GM21576 (cell line): ENCODE results near the gene TLE6.
"Not testable (repeated sequence)": the region's sequence is repeated elsewhere in the genome, so short reads cannot be mapped to it uniquely, and the experiment has no call there.

Source experiments
- ATAC-seq: cut with Tn5 transposase; IDR thresholded peaks from one replicate; pipeline ENCODE4 v1.9.1; 2021; ENCODE audit warnings: mild to moderate bottlenecking, moderate library complexity; ENCODE audit not compliant: unreplicated experiment

Gene TLE6

DNA sequence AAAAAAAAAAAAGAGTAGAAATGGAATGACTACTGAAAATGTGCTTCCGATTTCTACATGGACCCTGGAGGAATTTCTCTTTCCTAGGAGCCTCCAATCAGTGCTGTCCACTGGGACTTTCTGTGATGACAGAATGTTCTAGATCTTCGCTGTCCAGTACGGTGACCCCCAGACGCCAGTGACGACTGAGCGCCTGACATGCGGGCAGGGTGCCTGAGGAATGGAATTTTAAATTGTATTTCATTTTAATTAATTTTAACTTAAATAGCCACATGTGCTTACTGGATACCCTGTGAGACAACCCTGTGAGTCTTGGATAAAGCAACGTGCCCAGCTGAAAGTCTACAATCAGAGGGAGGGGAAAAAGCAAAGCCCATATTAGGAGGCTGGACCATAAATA lies 4.1 kb upstream of the TLE6 start:
- ATAC-seq = no peak

DNA sequence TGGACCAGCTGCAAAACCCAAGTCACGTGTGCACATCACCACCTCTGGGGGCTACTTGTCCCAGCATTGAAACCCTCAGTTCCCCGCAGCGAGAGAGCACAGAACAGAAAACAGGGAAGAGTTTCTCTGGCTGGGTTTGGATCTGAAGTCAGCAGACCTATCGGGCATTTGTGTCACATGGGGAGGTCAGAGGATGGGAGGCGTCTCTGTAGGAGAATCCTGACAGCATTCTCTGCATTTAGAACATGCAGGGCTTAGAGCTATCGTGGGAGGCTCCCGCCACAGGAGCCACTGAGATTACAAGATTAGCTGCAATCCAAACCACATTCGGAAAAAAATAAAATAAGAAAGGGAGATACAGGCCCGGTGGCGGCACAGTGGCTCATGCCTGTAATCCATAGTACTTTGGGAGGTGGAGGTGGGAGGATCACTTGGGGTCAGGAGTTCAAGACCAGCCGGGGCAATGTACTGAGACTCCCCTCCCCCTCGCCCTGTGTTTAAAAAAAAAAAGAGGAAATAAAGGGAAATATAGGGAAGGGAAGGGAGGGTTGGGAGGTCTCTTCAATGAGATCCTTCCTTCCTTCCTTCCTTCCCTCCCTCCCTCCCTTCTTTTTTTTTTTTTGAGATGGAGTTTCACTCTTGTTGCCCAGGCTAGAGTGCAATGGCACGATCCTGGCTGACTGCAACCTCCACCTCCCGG lies 2.9 kb upstream of the TLE6 start:
- no peak for ATAC-seq

DNA sequence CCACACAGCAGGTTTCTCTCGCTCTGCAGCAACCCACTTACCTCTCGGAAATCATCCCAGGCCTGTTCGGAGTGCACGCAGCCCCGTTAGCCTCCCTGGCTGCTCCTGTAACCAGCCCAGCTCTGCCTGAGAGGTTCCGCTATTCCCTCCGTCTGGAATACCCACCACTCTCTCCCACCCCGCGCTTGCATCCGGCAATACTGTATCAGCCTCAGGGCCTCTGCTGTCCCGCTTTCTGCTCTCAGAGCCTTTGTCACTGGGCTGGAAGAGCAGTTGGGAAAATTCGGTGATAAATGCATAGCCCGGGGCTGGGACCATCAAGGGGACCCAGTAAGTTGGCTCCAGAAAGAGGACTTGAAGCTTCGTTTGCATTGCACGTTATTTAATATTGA lies 759 bp upstream of the TLE6 start:
- no peak for ATAC-seq

DNA sequence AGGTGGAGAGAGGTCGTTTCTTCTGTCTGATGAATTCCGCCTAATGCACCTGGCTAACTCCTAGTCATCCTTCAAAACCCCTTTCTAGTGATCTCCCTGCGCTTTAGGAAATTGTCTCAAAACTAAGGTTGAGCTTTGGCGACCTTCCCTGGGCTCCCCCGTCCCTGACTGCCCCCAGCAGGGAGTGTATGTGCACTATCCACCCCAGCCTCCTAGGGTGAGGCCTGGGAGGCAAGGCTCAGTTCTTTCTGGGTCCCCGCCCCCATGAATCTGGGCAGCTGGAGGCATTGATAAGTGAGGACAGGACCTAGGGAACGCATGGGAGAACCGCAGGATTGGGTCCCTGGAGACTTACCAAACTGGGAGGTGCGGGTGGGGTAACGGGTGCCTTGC lies 378 bp downstream of the TLE6 start:
- no peak for ATAC-seq

DNA sequence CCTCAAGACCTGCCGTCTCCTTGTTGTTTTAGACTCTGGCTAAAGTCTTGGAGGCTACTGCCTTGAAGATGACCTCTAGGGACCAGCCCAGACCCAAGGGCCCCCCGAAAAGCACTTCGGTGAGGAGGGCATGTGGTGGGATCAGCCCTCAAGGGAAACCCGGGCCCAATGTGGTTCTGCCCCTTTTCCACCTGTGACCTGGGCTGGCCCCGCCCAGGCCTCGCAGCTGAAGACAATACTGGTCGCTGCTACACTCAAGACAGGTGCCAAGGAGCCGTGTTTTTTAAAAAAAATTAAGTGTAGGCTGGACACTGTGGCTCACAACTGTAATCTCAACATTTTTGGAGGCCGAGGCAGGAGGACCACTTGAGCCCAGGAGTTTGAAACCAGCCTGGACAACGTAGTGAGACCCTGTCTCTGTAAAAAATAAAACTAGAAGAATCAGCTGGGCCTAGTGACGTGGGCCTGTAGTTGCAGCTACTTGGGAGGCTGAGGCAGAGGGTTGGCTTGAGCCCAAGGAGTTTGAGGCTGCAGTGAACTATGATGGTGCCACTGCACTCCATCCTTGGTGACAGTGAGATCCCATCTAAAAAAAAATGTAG lies 903 bp downstream of the TLE6 start:
- no peak for ATAC-seq

DNA sequence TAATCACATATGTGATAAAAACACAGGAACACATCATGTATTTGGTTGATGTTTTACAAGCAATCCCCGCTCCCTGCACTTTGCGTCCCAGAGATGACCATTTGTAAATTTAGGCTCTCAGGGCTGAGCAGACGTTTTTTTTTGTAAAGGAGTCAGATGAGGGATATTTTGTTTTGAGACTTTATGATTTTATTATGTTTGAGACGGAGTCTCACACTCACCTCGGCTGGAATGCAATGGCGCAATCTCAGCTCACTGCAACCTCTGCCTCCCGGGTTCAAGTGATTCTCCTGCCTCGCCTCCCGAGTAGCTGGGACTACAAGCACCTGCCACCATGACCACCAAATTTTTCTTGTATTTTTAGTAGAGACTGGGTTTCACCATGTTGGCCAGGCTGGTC lies 1.4 kb downstream of the TLE6 start:
- ATAC-seq = no peak

DNA sequence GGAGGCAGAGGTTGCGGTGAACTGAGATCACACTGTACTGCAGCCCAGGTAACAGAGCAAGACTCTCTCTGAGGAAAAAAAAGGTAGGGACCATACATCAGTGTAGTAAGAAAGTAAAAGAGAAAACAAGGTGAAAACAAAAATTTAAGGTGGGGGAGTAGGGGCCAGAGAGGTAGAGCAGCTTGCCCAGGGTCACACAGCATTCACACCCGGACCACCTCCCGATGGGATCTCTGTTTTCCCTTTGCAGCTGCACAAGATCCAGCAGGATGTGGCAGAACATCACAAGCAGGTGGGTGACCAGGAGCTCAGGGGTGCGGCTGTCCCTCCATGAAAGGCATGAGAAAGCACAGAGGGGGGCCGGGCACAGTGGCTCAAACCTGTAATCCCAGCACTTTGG lies 4.5 kb downstream of the TLE6 start:
- ATAC-seq = no peak

DNA sequence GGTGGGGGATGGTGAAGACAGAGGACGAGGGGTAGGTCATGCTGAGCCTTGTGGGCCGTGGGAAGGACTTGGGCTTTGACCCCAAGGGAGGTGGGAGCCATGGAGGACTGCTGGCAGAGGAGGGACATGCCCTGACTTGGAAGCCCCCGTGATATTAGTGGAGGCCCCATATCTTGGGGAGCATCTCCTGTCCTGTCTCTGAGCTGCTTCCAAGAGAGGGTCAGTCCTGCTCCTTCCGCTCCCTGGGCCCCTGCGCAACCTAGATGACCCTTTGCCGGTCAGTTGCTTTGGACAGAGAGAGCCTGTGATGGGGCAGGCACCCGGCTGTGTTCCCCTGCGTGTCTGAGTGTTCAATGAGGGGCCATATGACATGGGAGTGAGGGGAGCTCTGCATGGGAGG lies 5.2 kb downstream of the TLE6 start:
- ATAC-seq = no peak

DNA sequence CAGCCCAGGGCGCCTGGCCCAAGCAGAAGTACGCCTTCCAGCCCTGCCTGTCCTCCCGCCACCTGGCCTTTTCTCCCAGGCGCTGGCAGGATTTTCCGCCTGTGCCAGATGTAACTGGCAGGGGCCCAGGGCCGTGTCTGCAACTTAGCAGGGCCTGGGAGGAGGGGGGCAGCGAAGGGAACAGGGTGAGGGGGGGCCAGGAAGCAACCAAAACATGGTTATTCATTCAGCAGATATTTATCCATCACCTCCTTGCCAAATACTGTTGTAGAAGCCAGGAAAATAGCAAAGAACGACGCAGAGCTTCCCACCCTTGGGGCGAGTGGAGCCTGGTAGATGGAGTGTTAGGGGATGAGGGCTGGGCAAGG lies 5.6 kb downstream of the TLE6 start:
- ATAC-seq = no peak

DNA sequence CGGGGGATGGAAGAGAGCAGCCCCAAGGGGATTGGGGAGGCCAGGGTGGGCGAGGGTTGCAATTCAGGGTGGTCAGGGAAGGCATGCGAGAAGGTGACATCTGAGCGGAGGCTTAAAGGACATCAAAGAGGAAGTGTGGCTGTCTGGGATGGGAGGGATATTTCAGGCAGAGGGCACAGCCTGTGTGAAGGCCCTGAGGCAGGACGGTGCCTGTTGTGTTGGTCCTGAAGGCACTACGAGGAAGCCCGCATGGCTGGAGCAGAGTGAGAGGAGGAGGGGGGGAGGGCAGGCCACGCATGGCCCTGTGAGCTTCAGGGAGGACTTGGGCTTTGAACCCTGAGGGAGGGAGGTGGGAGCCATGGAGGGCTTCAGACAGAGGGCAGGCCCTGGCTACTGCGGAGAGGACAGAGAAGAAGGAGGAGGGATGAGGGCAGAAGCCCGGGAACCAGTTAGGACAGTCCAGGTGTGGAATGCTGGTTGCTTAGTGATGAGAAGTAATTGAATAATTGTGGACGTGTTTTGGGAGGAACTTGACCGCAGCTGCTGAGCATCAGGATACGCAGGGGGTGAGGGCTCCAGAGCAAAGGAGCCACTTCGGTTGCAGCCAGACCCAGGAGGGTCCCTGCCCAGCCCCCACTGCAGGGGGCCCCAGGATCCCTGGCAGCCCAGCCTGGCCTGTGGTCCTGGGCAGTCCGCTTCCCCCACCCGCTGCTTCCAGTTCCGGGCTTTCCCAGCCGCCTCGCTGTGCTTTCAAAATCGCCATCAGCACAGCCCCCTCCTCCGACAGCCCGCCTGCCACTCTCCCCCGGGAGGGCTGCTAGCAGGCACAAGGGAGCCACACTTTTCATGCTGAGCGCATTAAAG lies 6.2 kb downstream of the TLE6 start:
- ATAC-seq = no peak

DNA sequence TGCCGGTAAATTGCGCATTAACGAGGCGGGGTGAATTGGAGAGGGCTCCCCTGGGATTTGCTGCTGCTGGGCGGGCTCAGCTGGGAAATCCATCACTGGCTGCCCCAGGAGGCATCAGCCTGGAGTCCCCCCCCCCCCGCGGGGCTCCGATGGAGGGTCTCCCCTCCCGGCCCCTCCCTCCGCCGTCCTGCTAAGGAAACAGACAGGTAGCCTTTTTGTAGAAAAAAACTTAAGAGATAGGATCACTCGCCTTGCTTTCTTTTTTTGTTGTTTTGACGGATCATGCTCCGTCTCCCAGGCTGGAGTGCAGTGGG lies 6.8 kb downstream of the TLE6 start:
- ATAC-seq = no peak

DNA sequence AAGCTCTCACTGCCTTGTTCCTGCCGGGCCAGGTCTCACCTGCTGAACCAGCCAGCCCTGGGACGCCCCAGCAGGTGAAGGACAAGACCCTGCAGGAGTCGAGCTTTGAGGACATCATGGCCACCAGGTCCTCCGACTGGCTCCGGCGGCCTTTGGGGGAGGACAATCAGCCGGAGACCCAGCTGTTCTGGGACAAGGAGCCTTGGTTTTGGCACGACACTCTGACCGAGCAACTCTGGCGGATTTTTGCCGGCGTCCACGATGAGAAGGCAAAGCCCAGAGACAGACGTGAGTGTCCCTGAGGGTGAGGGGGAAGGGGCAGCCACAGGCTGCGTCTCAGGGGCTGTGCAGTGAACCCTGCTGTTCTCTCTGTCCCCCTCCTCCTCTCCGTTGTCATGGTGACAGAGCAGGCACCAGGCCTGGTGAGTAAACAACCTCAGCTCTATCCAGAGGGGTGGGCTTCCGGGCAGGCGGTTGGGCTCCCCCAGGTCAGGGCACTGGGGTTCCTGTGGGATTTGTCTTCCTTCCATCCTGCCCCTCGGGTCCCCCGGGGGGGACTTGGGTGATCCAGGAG lies 9.7 kb downstream of the TLE6 start:
- no peak for ATAC-seq

DNA sequence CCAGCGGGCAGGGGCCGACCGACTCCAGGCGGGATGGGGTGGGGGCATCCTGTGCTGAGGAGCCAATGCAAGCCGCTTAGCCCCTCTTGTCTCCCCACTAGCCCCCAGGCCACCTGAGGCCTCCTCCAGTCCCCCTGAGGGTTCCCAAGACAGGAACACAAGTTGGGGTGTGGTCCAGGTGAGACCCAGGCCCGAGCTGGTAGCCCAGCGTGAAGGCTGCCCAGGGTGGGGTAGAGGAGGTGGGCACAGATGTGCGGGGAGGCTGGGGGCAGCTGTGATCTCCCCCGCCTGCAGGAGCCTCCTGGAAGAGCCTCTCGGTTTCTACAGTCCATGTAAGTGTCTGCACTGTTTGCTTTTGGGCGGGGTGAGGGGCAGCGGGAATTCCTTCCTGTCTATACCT lies 10.4 kb downstream of the TLE6 start:
- ATAC-seq = no peak

DNA sequence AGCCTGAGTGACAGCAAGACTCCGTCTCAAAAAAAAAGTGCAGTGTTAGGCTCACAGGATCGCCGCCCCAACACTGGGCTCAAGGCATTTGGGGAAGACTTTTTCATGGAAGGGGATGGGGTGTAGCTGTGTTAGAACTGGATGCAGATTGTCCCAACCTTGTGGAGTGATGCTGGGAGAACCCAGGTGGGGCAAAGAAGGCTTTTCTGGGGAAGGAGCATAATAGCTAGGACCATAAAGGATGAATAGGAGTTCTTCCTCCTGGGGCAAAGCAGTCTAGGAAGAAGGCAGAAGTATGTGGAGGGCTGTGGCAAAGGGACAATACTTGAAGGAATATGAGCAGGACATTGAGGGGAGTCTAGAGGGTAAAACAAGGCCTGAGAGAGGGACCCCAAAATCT lies 11.2 kb downstream of the TLE6 start:
- ATAC-seq = no peak

DNA sequence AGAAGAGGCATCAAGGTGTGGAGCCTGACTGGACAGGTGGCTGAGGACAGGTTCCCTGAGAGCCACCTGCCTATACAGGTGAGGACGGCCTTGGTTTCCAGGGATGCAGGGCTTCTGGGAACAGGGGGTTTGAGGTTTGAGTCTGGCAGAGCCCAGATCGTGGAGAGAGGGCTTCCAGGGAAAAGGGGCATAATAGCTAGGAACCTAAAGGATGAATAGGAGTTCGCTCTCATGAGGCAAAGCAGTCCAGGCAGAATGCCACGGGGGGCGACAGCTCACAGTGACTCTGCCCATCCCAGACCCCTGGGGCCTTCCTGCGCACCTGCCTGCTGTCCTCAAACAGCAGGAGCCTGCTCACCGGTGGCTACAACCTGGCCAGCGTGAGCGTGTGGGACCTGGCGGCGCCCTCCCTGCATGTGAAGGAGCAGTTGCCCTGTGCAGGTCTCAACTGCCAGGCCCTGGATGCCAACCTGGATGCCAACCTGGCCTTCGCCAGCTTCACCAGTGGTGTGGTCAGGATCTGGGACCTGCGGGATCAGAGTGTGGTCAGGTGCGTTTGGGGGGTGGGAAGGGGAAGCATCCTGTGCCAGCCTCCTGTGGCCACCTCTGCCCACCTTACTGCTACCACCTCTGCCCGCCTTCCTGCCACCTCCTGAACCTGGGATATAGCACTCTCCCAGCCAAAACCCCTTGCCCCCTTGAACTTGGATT lies 12.0 kb downstream of the TLE6 start:
- ATAC-seq = no peak

DNA sequence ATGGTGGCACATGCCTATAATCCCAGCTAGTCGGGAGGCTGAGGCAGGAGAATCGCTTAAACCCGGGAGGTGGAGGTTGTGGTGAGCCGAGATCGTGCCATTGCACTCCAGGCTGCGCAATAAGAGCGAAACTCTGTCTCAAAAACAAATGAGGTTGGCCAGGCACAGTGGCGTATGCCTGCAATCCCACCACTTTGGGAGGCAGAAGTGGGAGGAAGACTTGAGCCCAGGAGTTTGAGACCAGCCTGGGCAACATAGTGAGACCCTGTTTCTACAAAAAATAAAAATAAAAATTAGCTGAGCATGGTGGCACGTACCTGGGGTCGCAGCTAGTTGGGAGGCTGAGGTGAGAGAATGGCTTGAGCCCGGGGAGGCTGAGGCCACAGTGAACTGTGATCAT lies 15.0 kb downstream of the TLE6 start:
- not testable (repeated sequence) for ATAC-seq

DNA sequence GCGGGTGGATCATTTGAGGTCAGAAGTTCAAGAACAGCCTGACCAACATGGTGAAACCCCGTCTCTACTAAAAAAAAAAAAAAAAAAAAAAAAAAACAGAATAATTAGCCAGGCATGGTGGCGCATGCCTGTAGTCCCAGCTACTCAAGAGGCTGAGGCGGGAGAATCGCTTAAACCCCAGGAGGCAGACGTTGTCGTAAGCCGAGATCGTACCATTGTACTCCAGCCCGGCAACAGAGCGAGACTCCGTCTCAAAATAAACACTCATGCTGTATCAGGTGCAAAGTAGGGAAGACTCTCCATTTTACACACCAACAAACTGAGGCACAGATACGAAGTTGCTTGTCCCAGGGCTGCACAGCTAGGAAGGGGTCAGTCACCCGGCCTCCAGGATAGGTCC lies 15.6 kb downstream of the TLE6 start:
- ATAC-seq = no peak

DNA sequence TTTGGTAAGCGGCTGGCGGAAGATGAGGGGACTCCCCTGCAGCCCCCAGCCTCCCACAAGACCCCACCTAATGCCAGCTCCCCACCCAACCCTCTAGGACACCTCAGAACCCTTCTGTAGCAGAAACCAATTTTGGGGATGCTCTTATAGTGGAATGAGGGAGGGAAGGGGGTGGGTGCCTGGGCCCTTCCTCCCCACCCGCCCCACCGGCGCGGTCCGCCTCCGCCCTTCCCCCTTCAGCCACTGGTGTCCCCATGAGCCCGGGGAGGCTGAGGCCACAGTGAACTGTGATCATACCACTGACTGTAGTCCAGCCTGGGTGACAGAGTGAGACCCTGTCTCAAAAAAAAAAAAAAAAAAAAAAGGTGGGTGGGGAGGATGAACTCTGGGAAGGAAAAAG lies 16.2 kb downstream of the TLE6 start:
- no peak for ATAC-seq

DNA sequence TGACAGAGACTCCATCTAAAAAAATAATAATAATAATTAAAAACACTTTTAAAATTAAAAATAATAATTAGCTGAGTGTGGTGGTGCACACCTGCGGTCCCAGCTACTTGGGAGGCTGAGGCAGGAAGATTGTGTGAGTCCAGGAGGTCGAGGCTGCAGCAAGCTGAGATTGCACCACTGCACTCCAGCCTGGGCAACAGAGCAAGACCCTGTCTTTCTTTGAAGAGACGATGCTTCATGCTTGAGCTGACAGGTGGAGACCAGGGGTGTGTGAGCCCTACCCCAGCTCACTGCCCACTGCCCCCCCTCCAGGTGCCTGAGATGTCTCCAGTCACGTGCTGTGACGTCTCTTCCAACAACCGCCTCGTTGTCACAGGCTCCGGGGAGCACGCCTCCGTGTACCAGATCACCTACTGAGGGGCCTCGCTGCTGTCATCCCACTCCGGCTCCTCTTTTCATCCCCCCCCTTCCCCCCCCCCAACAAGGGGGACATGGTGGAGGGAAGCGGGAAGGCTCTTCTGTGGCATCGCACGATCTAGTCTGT lies 17.3 kb downstream of the TLE6 start:
- no peak for ATAC-seq

DNA sequence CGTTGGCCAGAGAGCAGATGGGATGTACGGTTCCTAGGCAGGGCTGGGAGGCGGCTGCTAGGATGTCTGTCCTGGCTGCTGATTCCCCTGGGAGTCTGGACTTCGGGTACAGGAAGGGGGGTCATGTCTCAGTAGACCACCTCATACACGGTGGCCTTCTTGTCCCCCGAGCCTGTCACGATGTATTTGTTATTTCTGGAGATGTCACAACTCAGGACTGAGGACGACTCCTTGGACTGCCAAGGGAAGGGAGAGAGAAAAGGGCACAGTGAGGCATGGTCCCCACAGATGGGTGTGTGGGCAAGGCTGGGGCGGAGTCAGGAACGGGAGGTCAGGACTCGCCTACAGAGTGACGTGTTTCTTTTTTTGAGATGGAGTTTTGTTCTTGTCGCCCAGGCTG lies 20.4 kb downstream of the TLE6 start:
- no peak for ATAC-seq

DNA sequence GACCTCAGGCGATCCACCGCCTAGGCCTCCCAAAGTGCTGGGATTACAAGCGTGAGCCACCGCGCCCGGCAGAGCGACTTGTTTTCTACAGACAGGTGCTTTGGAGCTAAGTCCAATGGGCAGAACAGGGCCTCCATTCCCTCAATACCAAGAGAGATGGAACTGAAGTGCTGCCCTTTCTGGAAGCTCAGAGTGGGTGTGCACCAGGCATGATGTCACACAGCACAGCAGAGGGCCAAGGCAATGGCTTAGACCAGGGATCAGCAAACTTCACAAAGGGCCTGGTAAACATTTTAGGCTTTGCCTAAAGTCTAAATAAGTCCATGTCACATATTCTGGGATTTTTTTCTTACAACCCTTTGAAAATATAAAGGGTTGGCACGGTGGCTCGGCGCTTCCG lies 21.3 kb downstream of the TLE6 start:
- no peak for ATAC-seq
